H9 (cell line): ENCODE measurements around the gene PPP2R5B. TPM values are rescaled to one million over a fixed set of nuclear protein-coding genes. Genes with fewer than 3 reads are reported as not detected.

Experiments used
- DNase-seq: peaks from one replicate; pipeline ENCODE4 v3.0.0-alpha.2; 2017
- H2AFZ ChIP-seq: one replicate; pipeline ENCODE4 v1.6.1; 2013; ENCODE audit warnings: mild to moderate bottlenecking, low read length, control low read depth, moderate library complexity
- H2AK5ac ChIP-seq: 2 replicates; pipeline ENCODE4 v1.6.1; 2013; ENCODE audit warnings: low read length, control low read depth, mixed read lengths; ENCODE audit not compliant: insufficient read length
- H2BK120ac ChIP-seq: one replicate; pipeline ENCODE4 v1.6.1; 2013; ENCODE audit warnings: low read depth, mild to moderate bottlenecking, low read length, control low read depth, inconsistent platforms; ENCODE audit not compliant: poor library complexity, severe bottlenecking
- H2BK12ac ChIP-seq: 2 replicates; pipeline ENCODE4 v1.6.1; 2013; ENCODE audit warnings: low read length, control low read depth, mixed read lengths, low read depth; ENCODE audit not compliant: insufficient read length
- H2BK15ac ChIP-seq: 2 replicates; pipeline ENCODE4 v1.6.1; 2013; ENCODE audit warnings: low read depth, low read length, control low read depth
- H2BK20ac ChIP-seq: one replicate; pipeline ENCODE4 v1.6.1; 2013; ENCODE audit warnings: low read depth, mild to moderate bottlenecking, low read length, control low read depth, inconsistent platforms; ENCODE audit not compliant: poor library complexity, severe bottlenecking
- H2BK5ac ChIP-seq: 2 replicates; pipeline ENCODE4 v1.6.1; 2013; ENCODE audit warnings: low read length, control low read depth, mixed read lengths; ENCODE audit not compliant: insufficient read length
- H3K14ac ChIP-seq: 2 replicates; pipeline ENCODE4 v1.6.1; 2013; ENCODE audit warnings: low read length, control low read depth; ENCODE audit not compliant: insufficient read depth
- H3K18ac ChIP-seq: 2 replicates; pipeline ENCODE4 v1.6.1; 2013; ENCODE audit warnings: low read depth, mild to moderate bottlenecking, mixed read lengths, low read length, control low read depth; ENCODE audit not compliant: insufficient read length
- H3K23ac ChIP-seq: 2 replicates; pipeline ENCODE4 v1.6.1; 2013; ENCODE audit warnings: low read length, control low read depth, mixed read lengths, low read depth; ENCODE audit not compliant: insufficient read length
- H3K23me2 ChIP-seq: 2 replicates; pipeline ENCODE4 v1.6.1; 2013; ENCODE audit warnings: low read depth, mild to moderate bottlenecking, mixed read lengths, low read length, control low read depth; ENCODE audit not compliant: insufficient read length, poor library complexity, severe bottlenecking
- H3K27ac ChIP-seq: 2 replicates; pipeline ENCODE4 v1.5.1; 2013; ENCODE audit warnings: low read length, control low read depth, mixed read lengths, low read depth; ENCODE audit not compliant: insufficient read length
- H3K27me3 ChIP-seq: 2 replicates; pipeline ENCODE4 v1.6.1; 2013; ENCODE audit warnings: low read length, control low read depth, inconsistent platforms; ENCODE audit not compliant: insufficient read depth
- H3K4ac ChIP-seq: 2 replicates; pipeline ENCODE4 v1.6.1; 2013; ENCODE audit warnings: low read depth, mild to moderate bottlenecking, control low read depth, inconsistent platforms, low read length, moderate library complexity
- H3K4me1 ChIP-seq: 2 replicates; pipeline ENCODE4 v1.6.1; 2013; ENCODE audit warnings: low read length, control low read depth, inconsistent platforms; ENCODE audit not compliant: insufficient read depth
- H3K4me2 ChIP-seq: 2 replicates; pipeline ENCODE4 v1.6.1; 2013; ENCODE audit warnings: low read length, control low read depth, mixed read lengths; ENCODE audit not compliant: insufficient read length, insufficient read depth
- H3K56ac ChIP-seq: 2 replicates; pipeline ENCODE4 v1.6.1; 2013; ENCODE audit warnings: low read depth, mild to moderate bottlenecking, mixed read lengths, low read length, control low read depth; ENCODE audit not compliant: insufficient read length
- H3K79me1 ChIP-seq: 2 replicates; pipeline ENCODE4 v1.6.1; 2013; ENCODE audit warnings: low read depth, mild to moderate bottlenecking, moderate library complexity, low read length, control low read depth, inconsistent platforms; ENCODE audit not compliant: insufficient read depth, poor library complexity, severe bottlenecking
- H3K79me2 ChIP-seq: 2 replicates; pipeline ENCODE4 v1.6.1; 2013; ENCODE audit warnings: low read length, control low read depth, inconsistent platforms; ENCODE audit not compliant: insufficient read depth
- H3K9ac ChIP-seq: 2 replicates; pipeline ENCODE4 v1.6.1; 2013; ENCODE audit warnings: low read length, control low read depth, mixed read lengths; ENCODE audit not compliant: insufficient read length; ENCODE audit errors: extremely low read depth
- H3K9me3 ChIP-seq: one replicate; pipeline ENCODE4 v1.6.1; 2013; ENCODE audit warnings: low read depth, low read length, inconsistent platforms; ENCODE audit not compliant: control insufficient read depth
- H3T11ph ChIP-seq: one replicate; pipeline ENCODE4 v1.6.1; 2013; ENCODE audit warnings: mild to moderate bottlenecking, low read length, control low read depth, inconsistent platforms
- H4K20me1 ChIP-seq: one replicate; pipeline ENCODE4 v1.6.1; 2013; ENCODE audit not compliant: control insufficient read depth, insufficient read length, insufficient read depth
- H4K5ac ChIP-seq: 2 replicates; pipeline ENCODE4 v1.6.1; 2013; ENCODE audit warnings: low read depth, mild to moderate bottlenecking, mixed read lengths, low read length, control low read depth; ENCODE audit not compliant: insufficient read length
- H4K8ac ChIP-seq: replicated peaks from 2 replicates; pipeline ENCODE4 v1.6.1; 2013; ENCODE audit warnings: low read length, control low read depth, mixed read lengths, low read depth; ENCODE audit not compliant: insufficient read length
- H4K91ac ChIP-seq: 2 replicates; pipeline ENCODE4 v1.6.1; 2013; ENCODE audit warnings: low read depth, mild to moderate bottlenecking, moderate library complexity, mixed read lengths, low read length, control low read depth; ENCODE audit not compliant: insufficient read length
- H3K27ac Mint-ChIP-seq, 3 experiments: 2 replicates in 2 of 3; 3 replicates in 1 of 3; pipeline ENCODE4 v1.8.0; 2020 to 2021; ENCODE audit warnings: mixed read lengths in 3 of 3, mild to moderate bottlenecking in 1 of 3, moderate library complexity in 1 of 3
- H3K27me3 Mint-ChIP-seq: 2 replicates; pipeline ENCODE4 v1.8.0; 2021; ENCODE audit warnings: low read depth, mild to moderate bottlenecking, moderate library complexity, mixed read lengths
- H3K36me3 Mint-ChIP-seq, 3 experiments: 2 replicates in 2 of 3; 3 replicates in 1 of 3; pipeline ENCODE4 v1.8.0; 2020 to 2021; ENCODE audit warnings: low read depth in 3 of 3, mixed read lengths in 3 of 3; ENCODE audit not compliant: insufficient read depth in 1 of 3
- H3K4me1 Mint-ChIP-seq, 2 experiments: 2 replicates each; pipeline ENCODE4 v1.8.0; 2020; ENCODE audit warnings: mixed read lengths in 2 of 2
- H3K4me3 Mint-ChIP-seq, 2 experiments: 2 replicates in 1 of 2; 3 replicates in 1 of 2; pipeline ENCODE4 v1.8.0; 2020 to 2021; ENCODE audit warnings: mild to moderate bottlenecking in 2 of 2, mixed read lengths in 2 of 2, moderate library complexity in 1 of 2
- H3K9me3 Mint-ChIP-seq, 2 experiments: 2 replicates in 1 of 2; 3 replicates in 1 of 2; pipeline ENCODE4 v1.8.0; 2020; ENCODE audit warnings: mild to moderate bottlenecking in 2 of 2, mixed read lengths in 2 of 2, moderate library complexity in 1 of 2
- WGBS: extraction: QIAGEN DNeasy Blood & Tissue Kit; methylation state at CpG from one replicate; pipeline ENCODE4 v1.1.7; 2013; ENCODE audit warnings: missing lambda C conversion rate, low lambda C conversion rate, mixed read lengths; ENCODE audit not compliant: insufficient read length; ENCODE audit errors: extremely low coverage; 5-methylcytosine and 5-hydroxymethylcytosine counted together
- total RNA-seq: library from RNA; stranded (reverse); gene quantifications from 2 replicates; pipeline ENCODE4 v1.2.1, GENCODE V29; 2021
- TF ChIP-seq, protein P1 (sequence below): fragments of 200-600 bp; sonication (generic); conservative IDR thresholded peaks from 3 replicates; pipeline ENCODE4 v1.8.0; 2021; ENCODE audit warnings: antibody characterized with exemption, mild to moderate bottlenecking

The PPP2R5B gene
- total RNA-seq, 1 experiment from 2014 or later = 6.3 TPM

DNA sequence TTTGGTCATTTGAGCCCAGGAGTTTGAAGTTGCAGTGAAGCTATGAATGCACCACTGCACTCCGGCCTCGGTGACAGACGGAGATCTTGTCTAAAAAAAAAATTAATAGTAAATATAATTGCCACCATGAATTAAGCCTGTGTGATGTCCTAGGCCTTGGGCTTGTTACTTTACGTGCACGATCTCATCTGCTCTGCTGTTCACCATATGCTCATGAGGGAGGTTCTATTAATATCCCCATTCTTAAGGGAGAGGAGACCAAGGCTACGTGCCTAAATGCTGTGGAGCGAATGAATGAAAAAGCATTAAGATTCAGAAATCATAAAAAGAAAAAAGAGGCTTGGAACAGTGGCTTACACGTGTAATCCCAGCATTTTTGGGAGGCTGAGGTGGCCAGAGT, 4.9 kb upstream of the PPP2R5B start:
- Histone ChIP-seq H3K4me1 (no peaks in the 10 kb centered on the region), H3K23ac (no peak overlapping the region), H4K8ac (no peak overlapping the region), H3T11ph (no peak overlapping the region), H2BK5ac (no peak overlapping the region), H3K56ac (no peak overlapping the region), H2BK120ac (no peak overlapping the region), H2BK20ac (no peak overlapping the region), H4K5ac (no peak overlapping the region), H3K4me2 (no peak overlapping the region), H3K27ac (no peak overlapping the region), H3K27me3 (no peaks in the 10 kb centered on the region), H3K9me3 (no peaks in the 10 kb centered on the region), H3K18ac (no peak overlapping the region), H3K9ac (no peak overlapping the region), H2BK15ac (no peak overlapping the region), H3K23me2 (peaks cover 12% of the 10 kb centered on the region), H2BK12ac (no peak overlapping the region), H3K79me1 (no peaks in the 10 kb centered on the region), H2AK5ac (no peak overlapping the region), H4K20me1 (no peaks in the 10 kb centered on the region), H3K14ac (no peak overlapping the region), H3K79me2 (no peaks in the 10 kb centered on the region), H3K4ac (no peak overlapping the region), H4K91ac (no peak overlapping the region), H2AFZ (no peak overlapping the region)
- Mint-ChIP-seq H3K27me3 (no peaks in the 10 kb centered on the region), H3K27ac (no peak overlapping the region), H3K4me1 (peaks cover 21 to 29% of the 10 kb centered on the region in 2 experiments), H3K9me3 (no peaks in the 10 kb centered on the region), H3K36me3 (no peaks in the 10 kb centered on the region), H3K4me3 (no peak overlapping the region; a peak in 1 of 5 replicates)
- TF ChIP-seq, protein P1, sequence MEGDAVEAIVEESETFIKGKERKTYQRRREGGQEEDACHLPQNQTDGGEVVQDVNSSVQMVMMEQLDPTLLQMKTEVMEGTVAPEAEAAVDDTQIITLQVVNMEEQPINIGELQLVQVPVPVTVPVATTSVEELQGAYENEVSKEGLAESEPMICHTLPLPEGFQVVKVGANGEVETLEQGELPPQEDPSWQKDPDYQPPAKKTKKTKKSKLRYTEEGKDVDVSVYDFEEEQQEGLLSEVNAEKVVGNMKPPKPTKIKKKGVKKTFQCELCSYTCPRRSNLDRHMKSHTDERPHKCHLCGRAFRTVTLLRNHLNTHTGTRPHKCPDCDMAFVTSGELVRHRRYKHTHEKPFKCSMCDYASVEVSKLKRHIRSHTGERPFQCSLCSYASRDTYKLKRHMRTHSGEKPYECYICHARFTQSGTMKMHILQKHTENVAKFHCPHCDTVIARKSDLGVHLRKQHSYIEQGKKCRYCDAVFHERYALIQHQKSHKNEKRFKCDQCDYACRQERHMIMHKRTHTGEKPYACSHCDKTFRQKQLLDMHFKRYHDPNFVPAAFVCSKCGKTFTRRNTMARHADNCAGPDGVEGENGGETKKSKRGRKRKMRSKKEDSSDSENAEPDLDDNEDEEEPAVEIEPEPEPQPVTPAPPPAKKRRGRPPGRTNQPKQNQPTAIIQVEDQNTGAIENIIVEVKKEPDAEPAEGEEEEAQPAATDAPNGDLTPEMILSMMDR = no peak
- WGBS = no CpG with 5 or more reads among the region's 8 CpGs
- no peak for DNase-seq
